H9 (cell line): ENCODE results near the gene CLK3. TPM values are rescaled to one million over a fixed set of nuclear protein-coding genes. Genes with fewer than 3 reads are reported as not detected.
A peak's percentile ranks its signal among the peaks of the same experiment; 100 is the strongest.

Experiments used
- DNase-seq: peaks from one replicate; pipeline ENCODE4 v3.0.0-alpha.2; 2017
- H2AFZ ChIP-seq: one replicate; pipeline ENCODE4 v1.6.1; 2013; ENCODE audit warnings: mild to moderate bottlenecking, low read length, control low read depth, moderate library complexity
- H2AK5ac ChIP-seq: 2 replicates; pipeline ENCODE4 v1.6.1; 2013; ENCODE audit warnings: low read length, control low read depth, mixed read lengths; ENCODE audit not compliant: insufficient read length
- H2BK120ac ChIP-seq: one replicate; pipeline ENCODE4 v1.6.1; 2013; ENCODE audit warnings: low read depth, mild to moderate bottlenecking, low read length, control low read depth, inconsistent platforms; ENCODE audit not compliant: poor library complexity, severe bottlenecking
- H2BK12ac ChIP-seq: 2 replicates; pipeline ENCODE4 v1.6.1; 2013; ENCODE audit warnings: low read length, control low read depth, mixed read lengths, low read depth; ENCODE audit not compliant: insufficient read length
- H2BK15ac ChIP-seq: 2 replicates; pipeline ENCODE4 v1.6.1; 2013; ENCODE audit warnings: low read depth, low read length, control low read depth
- H2BK20ac ChIP-seq: one replicate; pipeline ENCODE4 v1.6.1; 2013; ENCODE audit warnings: low read depth, mild to moderate bottlenecking, low read length, control low read depth, inconsistent platforms; ENCODE audit not compliant: poor library complexity, severe bottlenecking
- H2BK5ac ChIP-seq: 2 replicates; pipeline ENCODE4 v1.6.1; 2013; ENCODE audit warnings: low read length, control low read depth, mixed read lengths; ENCODE audit not compliant: insufficient read length
- H3K14ac ChIP-seq: 2 replicates; pipeline ENCODE4 v1.6.1; 2013; ENCODE audit warnings: low read length, control low read depth; ENCODE audit not compliant: insufficient read depth
- H3K18ac ChIP-seq: 2 replicates; pipeline ENCODE4 v1.6.1; 2013; ENCODE audit warnings: low read depth, mild to moderate bottlenecking, mixed read lengths, low read length, control low read depth; ENCODE audit not compliant: insufficient read length
- H3K23ac ChIP-seq: 2 replicates; pipeline ENCODE4 v1.6.1; 2013; ENCODE audit warnings: low read length, control low read depth, mixed read lengths, low read depth; ENCODE audit not compliant: insufficient read length
- H3K23me2 ChIP-seq: 2 replicates; pipeline ENCODE4 v1.6.1; 2013; ENCODE audit warnings: low read depth, mild to moderate bottlenecking, mixed read lengths, low read length, control low read depth; ENCODE audit not compliant: insufficient read length, poor library complexity, severe bottlenecking
- H3K27ac ChIP-seq: 2 replicates; pipeline ENCODE4 v1.5.1; 2013; ENCODE audit warnings: low read length, control low read depth, mixed read lengths, low read depth; ENCODE audit not compliant: insufficient read length
- H3K27me3 ChIP-seq: 2 replicates; pipeline ENCODE4 v1.6.1; 2013; ENCODE audit warnings: low read length, control low read depth, inconsistent platforms; ENCODE audit not compliant: insufficient read depth
- H3K4ac ChIP-seq: 2 replicates; pipeline ENCODE4 v1.6.1; 2013; ENCODE audit warnings: low read depth, mild to moderate bottlenecking, control low read depth, inconsistent platforms, low read length, moderate library complexity
- H3K4me1 ChIP-seq: 2 replicates; pipeline ENCODE4 v1.6.1; 2013; ENCODE audit warnings: low read length, control low read depth, inconsistent platforms; ENCODE audit not compliant: insufficient read depth
- H3K4me2 ChIP-seq: 2 replicates; pipeline ENCODE4 v1.6.1; 2013; ENCODE audit warnings: low read length, control low read depth, mixed read lengths; ENCODE audit not compliant: insufficient read length, insufficient read depth
- H3K56ac ChIP-seq: 2 replicates; pipeline ENCODE4 v1.6.1; 2013; ENCODE audit warnings: low read depth, mild to moderate bottlenecking, mixed read lengths, low read length, control low read depth; ENCODE audit not compliant: insufficient read length
- H3K79me1 ChIP-seq: 2 replicates; pipeline ENCODE4 v1.6.1; 2013; ENCODE audit warnings: low read depth, mild to moderate bottlenecking, moderate library complexity, low read length, control low read depth, inconsistent platforms; ENCODE audit not compliant: insufficient read depth, poor library complexity, severe bottlenecking
- H3K79me2 ChIP-seq: 2 replicates; pipeline ENCODE4 v1.6.1; 2013; ENCODE audit warnings: low read length, control low read depth, inconsistent platforms; ENCODE audit not compliant: insufficient read depth
- H3K9ac ChIP-seq: 2 replicates; pipeline ENCODE4 v1.6.1; 2013; ENCODE audit warnings: low read length, control low read depth, mixed read lengths; ENCODE audit not compliant: insufficient read length; ENCODE audit errors: extremely low read depth
- H3K9me3 ChIP-seq: one replicate; pipeline ENCODE4 v1.6.1; 2013; ENCODE audit warnings: low read depth, low read length, inconsistent platforms; ENCODE audit not compliant: control insufficient read depth
- H3T11ph ChIP-seq: one replicate; pipeline ENCODE4 v1.6.1; 2013; ENCODE audit warnings: mild to moderate bottlenecking, low read length, control low read depth, inconsistent platforms
- H4K20me1 ChIP-seq: one replicate; pipeline ENCODE4 v1.6.1; 2013; ENCODE audit not compliant: control insufficient read depth, insufficient read length, insufficient read depth
- H4K5ac ChIP-seq: 2 replicates; pipeline ENCODE4 v1.6.1; 2013; ENCODE audit warnings: low read depth, mild to moderate bottlenecking, mixed read lengths, low read length, control low read depth; ENCODE audit not compliant: insufficient read length
- H4K8ac ChIP-seq: replicated peaks from 2 replicates; pipeline ENCODE4 v1.6.1; 2013; ENCODE audit warnings: low read length, control low read depth, mixed read lengths, low read depth; ENCODE audit not compliant: insufficient read length
- H4K91ac ChIP-seq: 2 replicates; pipeline ENCODE4 v1.6.1; 2013; ENCODE audit warnings: low read depth, mild to moderate bottlenecking, moderate library complexity, mixed read lengths, low read length, control low read depth; ENCODE audit not compliant: insufficient read length
- H3K27ac Mint-ChIP-seq, 3 experiments: 2 replicates in 2 of 3; 3 replicates in 1 of 3; pipeline ENCODE4 v1.8.0; 2020 to 2021; ENCODE audit warnings: mixed read lengths in 3 of 3, mild to moderate bottlenecking in 1 of 3, moderate library complexity in 1 of 3
- H3K27me3 Mint-ChIP-seq: 2 replicates; pipeline ENCODE4 v1.8.0; 2021; ENCODE audit warnings: low read depth, mild to moderate bottlenecking, moderate library complexity, mixed read lengths
- H3K36me3 Mint-ChIP-seq, 3 experiments: 2 replicates in 2 of 3; 3 replicates in 1 of 3; pipeline ENCODE4 v1.8.0; 2020 to 2021; ENCODE audit warnings: low read depth in 3 of 3, mixed read lengths in 3 of 3; ENCODE audit not compliant: insufficient read depth in 1 of 3
- H3K4me1 Mint-ChIP-seq, 2 experiments: 2 replicates each; pipeline ENCODE4 v1.8.0; 2020; ENCODE audit warnings: mixed read lengths in 2 of 2
- H3K4me3 Mint-ChIP-seq, 2 experiments: 2 replicates in 1 of 2; 3 replicates in 1 of 2; pipeline ENCODE4 v1.8.0; 2020 to 2021; ENCODE audit warnings: mild to moderate bottlenecking in 2 of 2, mixed read lengths in 2 of 2, moderate library complexity in 1 of 2
- H3K9me3 Mint-ChIP-seq, 2 experiments: 2 replicates in 1 of 2; 3 replicates in 1 of 2; pipeline ENCODE4 v1.8.0; 2020; ENCODE audit warnings: mild to moderate bottlenecking in 2 of 2, mixed read lengths in 2 of 2, moderate library complexity in 1 of 2
- CTCF ChIP-seq: fragments of 200-600 bp; sonication (generic); conservative IDR thresholded peaks from 3 replicates; pipeline ENCODE4 v1.8.0; 2021; ENCODE audit warnings: antibody characterized with exemption, mild to moderate bottlenecking
- WGBS: extraction: QIAGEN DNeasy Blood & Tissue Kit; methylation state at CpG from one replicate; pipeline ENCODE4 v1.1.7; 2013; ENCODE audit warnings: missing lambda C conversion rate, low lambda C conversion rate, mixed read lengths; ENCODE audit not compliant: insufficient read length; ENCODE audit errors: extremely low coverage; 5-methylcytosine and 5-hydroxymethylcytosine counted together
- total RNA-seq: library from RNA; stranded (reverse); gene quantifications from 2 replicates; pipeline ENCODE4 v1.2.1, GENCODE V29; 2021

The CLK3 gene
- total RNA-seq, 1 experiment from 2014 or later: 40.8 TPM

- no peak overlapping the region for H2AFZ ChIP-seq
- Mint-ChIP-seq H3K36me3 (peaks cover 23 to 53% (median 42%) of the 10 kb centered on the region in 3 experiments; a peak in 6 of 7 replicates), H3K4me1 (no peaks in the 10 kb centered on the region), H3K27ac (peak overlapping the region in 1 of 3 experiments; percentile 49; a peak in 1 of 7 replicates), H3K27me3 (no peaks in the 10 kb centered on the region; the same call in 1 of the 2 replicates), H3K9me3 (no peaks in the 10 kb centered on the region), H3K4me3 (no peak overlapping the region)
- H2BK20ac ChIP-seq: no peak overlapping the region
- no peak overlapping the region for H2BK15ac ChIP-seq
- no peaks in the 10 kb centered on the region for H3K4me1 ChIP-seq
- no peak for TF ChIP-seq CTCF
- no peaks in the 10 kb centered on the region for H3K9me3 ChIP-seq
- H3K27ac ChIP-seq: no peak overlapping the region
- H3K9ac ChIP-seq: no peak overlapping the region
- no peak overlapping the region for H2BK12ac ChIP-seq
- H3K56ac ChIP-seq: no peak overlapping the region
- no peak overlapping the region for H2BK5ac ChIP-seq
- no peaks in the 10 kb centered on the region for H3K79me1 ChIP-seq
- peak; percentile 22 for DNase-seq
- no peak overlapping the region for H4K5ac ChIP-seq
- no peak overlapping the region for H4K8ac ChIP-seq
- no peak overlapping the region for H4K91ac ChIP-seq
- H3K79me2 ChIP-seq: no peaks in the 10 kb centered on the region
- no peak overlapping the region for H3K23ac ChIP-seq
- H3K4me2 ChIP-seq: no peak overlapping the region
- no peaks in the 10 kb centered on the region for H3K23me2 ChIP-seq
- H3K18ac ChIP-seq: no peak overlapping the region
- H3T11ph ChIP-seq: no peak overlapping the region
- no peak overlapping the region for H3K14ac ChIP-seq
- H3K27me3 ChIP-seq: no peaks in the 10 kb centered on the region
- WGBS: no CpG with 5 or more reads among the region's 9 CpGs
- no peak overlapping the region for H2BK120ac ChIP-seq
- no peak overlapping the region for H3K4ac ChIP-seq
- H2AK5ac ChIP-seq: no peak overlapping the region
- no peaks in the 10 kb centered on the region for H4K20me1 ChIP-seq
These were observed 17.0 kb downstream of the CLK3 start for GRCh38 chr15:74632601-74633000.
